ENCODE data around the gene PNPLA5. TPM values are rescaled to one million over a fixed set of nuclear protein-coding genes. Genes with fewer than 3 reads are reported as not detected.
A peak's percentile ranks its signal among the peaks of the same experiment; 100 is the strongest.
"Not testable (repeated sequence)": the region's sequence is repeated elsewhere in the genome, so short reads cannot be mapped to it uniquely, and the experiment has no call there.

The PNPLA5 gene
- total and polyA plus RNA-seq, 7 donors: not detected

DNA sequence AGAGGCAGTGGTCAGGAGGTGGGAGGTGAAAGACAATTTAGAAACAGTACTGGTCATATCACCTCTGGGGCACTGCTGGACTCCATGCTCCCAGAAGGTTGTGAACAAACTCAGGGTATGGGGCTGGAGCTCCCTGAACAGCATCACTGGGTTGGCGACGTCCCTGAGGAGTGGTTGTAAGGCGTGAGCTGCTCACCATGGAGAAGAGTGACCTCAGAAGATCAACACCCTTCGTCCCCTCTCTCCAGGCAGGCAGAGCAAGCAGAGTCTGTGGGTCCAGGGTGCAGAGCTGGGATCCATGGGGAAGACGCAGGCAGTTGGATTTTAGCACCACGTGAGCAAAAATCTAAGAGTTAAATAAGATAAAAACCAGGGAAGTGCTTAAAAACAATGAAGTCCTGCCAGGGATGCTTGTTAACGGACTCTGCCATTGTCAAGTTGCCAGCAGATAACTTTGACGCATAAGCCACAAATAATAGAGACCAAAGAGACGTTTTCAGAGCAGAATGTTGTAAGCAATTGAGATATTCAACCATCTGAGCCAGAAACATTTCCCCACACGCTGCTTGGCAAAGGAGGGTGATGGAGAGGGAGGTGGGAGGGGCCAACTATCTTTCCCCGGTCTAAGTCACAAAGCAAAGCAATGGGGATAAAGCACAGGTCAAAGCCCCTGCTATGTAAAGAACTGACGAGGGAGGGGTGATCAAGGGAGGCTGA, 13.6 kb downstream of the PNPLA5 start:
- peak; percentile 21 for DNase-seq
- Histone ChIP-seq H3K27me3 (peaks cover 0 to 44% (median 12%) of the 10 kb centered on the region in 3 donors), H3K4me1 (no peaks in the 10 kb centered on the region)

DNA sequence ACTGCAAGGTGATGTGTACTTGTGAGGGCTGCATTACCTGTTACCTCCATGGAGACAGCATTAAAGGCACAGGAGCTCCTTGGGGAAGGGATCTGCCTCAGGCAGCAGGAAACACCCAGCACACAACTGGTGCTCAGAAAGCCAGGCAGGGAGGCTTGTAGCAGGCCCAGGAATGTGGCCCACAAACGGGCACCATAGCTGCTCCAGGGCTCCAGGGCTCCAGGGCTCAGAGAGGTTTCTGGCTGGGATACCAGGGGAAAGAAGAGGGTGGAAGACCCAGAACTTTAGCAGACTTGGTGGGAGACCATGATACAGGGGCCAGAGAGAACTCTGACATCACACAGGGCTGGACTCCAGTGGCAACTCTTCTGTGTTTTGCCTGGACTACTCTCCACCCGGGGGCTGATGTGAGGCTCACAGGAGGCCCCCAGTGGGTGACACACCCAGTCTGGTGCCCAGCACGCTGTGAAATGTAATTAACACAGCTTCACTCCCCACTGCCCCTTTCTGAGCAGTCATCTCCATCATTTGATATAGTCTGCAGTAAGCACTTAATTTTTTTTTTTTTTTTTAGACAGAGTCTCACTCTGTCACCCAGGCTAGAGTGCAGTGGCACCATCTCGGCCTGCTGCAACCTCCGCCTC, 14.8 kb downstream of the PNPLA5 start:
- Histone ChIP-seq H3K4me3 (no peak overlapping the region), H3K27me3 (peaks cover 0 to 44% (median 12%) of the 10 kb centered on the region in 3 donors), H3K36me3 (no peaks in the 10 kb centered on the region), H3K9me3 (no peaks in the 10 kb centered on the region), H3K4me1 (no peaks in the 10 kb centered on the region), H3K27ac (no peak overlapping the region)
- 54 to 75% methylated on average over 5 of the region's 5 CpGs for WGBS, 2 donors
- peak; percentile 27 for DNase-seq
- intact Hi-C loops (cut with DNase I): no loop called here
- TF ChIP-seq POLR2A (IDR thresholded peaks at IDR 0.05) (no peak), EP300 (IDR thresholded peaks at IDR 0.05) (no peak), POLR2AphosphoS5 (IDR thresholded peaks at IDR 0.05) (no peak)
- TF ChIP-seq, protein P1, sequence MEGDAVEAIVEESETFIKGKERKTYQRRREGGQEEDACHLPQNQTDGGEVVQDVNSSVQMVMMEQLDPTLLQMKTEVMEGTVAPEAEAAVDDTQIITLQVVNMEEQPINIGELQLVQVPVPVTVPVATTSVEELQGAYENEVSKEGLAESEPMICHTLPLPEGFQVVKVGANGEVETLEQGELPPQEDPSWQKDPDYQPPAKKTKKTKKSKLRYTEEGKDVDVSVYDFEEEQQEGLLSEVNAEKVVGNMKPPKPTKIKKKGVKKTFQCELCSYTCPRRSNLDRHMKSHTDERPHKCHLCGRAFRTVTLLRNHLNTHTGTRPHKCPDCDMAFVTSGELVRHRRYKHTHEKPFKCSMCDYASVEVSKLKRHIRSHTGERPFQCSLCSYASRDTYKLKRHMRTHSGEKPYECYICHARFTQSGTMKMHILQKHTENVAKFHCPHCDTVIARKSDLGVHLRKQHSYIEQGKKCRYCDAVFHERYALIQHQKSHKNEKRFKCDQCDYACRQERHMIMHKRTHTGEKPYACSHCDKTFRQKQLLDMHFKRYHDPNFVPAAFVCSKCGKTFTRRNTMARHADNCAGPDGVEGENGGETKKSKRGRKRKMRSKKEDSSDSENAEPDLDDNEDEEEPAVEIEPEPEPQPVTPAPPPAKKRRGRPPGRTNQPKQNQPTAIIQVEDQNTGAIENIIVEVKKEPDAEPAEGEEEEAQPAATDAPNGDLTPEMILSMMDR (IDR thresholded peaks at IDR 0.05): no peak

More for the DNA sequence above, 13.6 kb downstream of the PNPLA5 start:
- WGBS, 2 donors: 55 to 69% methylated on average over 12 of the region's 12 CpGs
- Histone ChIP-seq H3K27ac (no peak overlapping the region), H3K9me3 (no peaks in the 10 kb centered on the region), H3K36me3 (no peaks in the 10 kb centered on the region), H3K4me3 (no peak overlapping the region)
- intact Hi-C loops (cut with DNase I): no loop called here
- no peak for TF ChIP-seq POLR2AphosphoS5 (IDR thresholded peaks at IDR 0.05)
- no peak for TF ChIP-seq EP300 (IDR thresholded peaks at IDR 0.05)
- TF ChIP-seq, protein P1 (IDR thresholded peaks at IDR 0.05): no peak
- no peak for TF ChIP-seq POLR2A (IDR thresholded peaks at IDR 0.05)

- Histone ChIP-seq H3K9me3 (no peaks in the 10 kb centered on the region), H3K27ac (no peak overlapping the region), H3K4me3 (no peak overlapping the region), H3K27me3 (peaks cover 0 to 19% (median 0%) of the 10 kb centered on the region in 3 donors), H3K36me3 (no peaks in the 10 kb centered on the region), H3K4me1 (no peaks in the 10 kb centered on the region)
- DNase-seq: no peak
- WGBS, 2 donors: 88 to 94% methylated on average over 5 of the region's 5 CpGs
- intact Hi-C loops (cut with DNase I): no loop called here
- TF ChIP-seq POLR2AphosphoS5 (IDR thresholded peaks at IDR 0.05) (no peak), EP300 (IDR thresholded peaks at IDR 0.05) (no peak)
These were observed 22.0 kb downstream of the PNPLA5 start for GRCh38 chr22:43869799-43870198.

DNA sequence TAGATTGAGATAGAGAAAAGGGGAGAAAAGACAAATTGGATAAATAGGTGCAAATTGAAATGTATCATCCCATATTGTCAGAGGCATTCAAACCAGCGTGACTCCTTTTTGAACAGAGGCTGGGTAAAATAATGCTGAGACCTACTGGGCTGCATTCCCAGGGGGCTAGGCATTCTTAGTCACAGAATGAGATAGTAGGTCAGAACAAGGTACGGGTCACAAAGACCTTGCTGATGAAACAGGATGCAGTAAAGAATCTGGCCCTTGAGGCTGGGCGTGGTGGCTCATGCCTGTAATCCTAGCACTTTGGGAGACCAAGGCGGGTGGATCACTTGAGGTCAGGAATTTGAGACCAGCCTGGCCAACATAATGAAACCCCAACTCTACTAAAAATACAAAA, 22.8 kb downstream of the PNPLA5 start:
- intact Hi-C loops (cut with DNase I); H3K4me1 ChIP-seq: not testable (repeated sequence)
- H3K27me3 ChIP-seq: peaks cover 0 to 19% (median 0%) of the 10 kb centered on the region in 3 donors

GRCh38 chr22:43867839-43868635, 23.8 kb downstream of the PNPLA5 start:
- no peaks in the 10 kb centered on the region for H3K9me3 ChIP-seq
- H3K27ac ChIP-seq: no peak overlapping the region
- no peaks in the 10 kb centered on the region for H3K36me3 ChIP-seq
- H3K4me1 ChIP-seq: no peaks in the 10 kb centered on the region
- TF ChIP-seq POLR2AphosphoS5 (IDR thresholded peaks at IDR 0.05): no peak
- TF ChIP-seq, protein P1 (IDR thresholded peaks at IDR 0.05): no peak
- no peak for TF ChIP-seq EP300 (IDR thresholded peaks at IDR 0.05)
- no peak for TF ChIP-seq POLR2A (IDR thresholded peaks at IDR 0.05)
- H3K27me3 ChIP-seq: peaks cover 0 to 26% (median 7%) of the 10 kb centered on the region in 3 donors
- no peak overlapping the region for H3K4me3 ChIP-seq
- WGBS, 2 donors: 11% methylated on average over 11 of the region's 11 CpGs
- peak; percentile 54 for DNase-seq
- intact Hi-C loops (cut with DNase I): no loop called here

More for the DNA sequence above, 22.8 kb downstream of the PNPLA5 start:
- H3K9me3 ChIP-seq, H3K36me3 ChIP-seq, H3K4me3 ChIP-seq, DNase-seq, H3K27ac ChIP-seq: not testable (repeated sequence)
- 72 to 81% methylated on average over 4 of the region's 4 CpGs for WGBS, 2 donors

Measured in sigmoid colon (tissue), 7 donors.